ACHN (cell line): ENCODE results near the gene CD36.

Source experiments
- DNase-seq: peaks from one replicate; pipeline ENCODE4 v3.0.0-alpha.2; 2015
- in situ Hi-C: cut with HindIII; loops from 2 replicates; pipeline ENCODE4 v1.10.0; 2017; ENCODE audit warnings: low sequenced_read_pairs, low pct_ligation_motif_present, low pct_unique_long_range_greater_than_20kb

Gene CD36

GRCh38 chr7:80622541-80622940 is 15.9 kb upstream of the CD36 start:
- in situ Hi-C loops = no loop called here
- DNase-seq = no peak

- DNase-seq = no peak
- in situ Hi-C loops = no loop called here
Measured at GRCh38 chr7:80623503-80624252, 14.8 kb upstream of the CD36 start.

DNA sequence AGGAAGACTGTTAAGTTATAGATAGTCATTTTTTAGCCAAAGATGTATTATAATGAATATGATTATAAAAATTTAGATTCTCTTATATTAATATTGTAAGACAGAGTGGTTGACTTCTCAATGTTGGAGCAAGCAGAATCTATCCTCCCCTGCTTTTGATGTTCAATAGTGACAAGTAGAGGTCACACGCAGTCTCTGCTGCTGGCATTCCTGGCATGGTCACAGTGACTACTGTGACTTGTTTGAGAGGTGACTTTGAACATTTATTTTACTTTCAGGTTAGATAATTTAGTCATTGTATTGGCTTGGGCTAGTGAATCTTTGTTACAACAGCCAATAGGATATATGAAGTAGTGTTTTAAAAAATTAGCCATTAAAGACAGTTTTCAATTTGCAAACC is 13.7 kb upstream of the CD36 start:
- in situ Hi-C loops = no loop called here
- no peak for DNase-seq

DNA sequence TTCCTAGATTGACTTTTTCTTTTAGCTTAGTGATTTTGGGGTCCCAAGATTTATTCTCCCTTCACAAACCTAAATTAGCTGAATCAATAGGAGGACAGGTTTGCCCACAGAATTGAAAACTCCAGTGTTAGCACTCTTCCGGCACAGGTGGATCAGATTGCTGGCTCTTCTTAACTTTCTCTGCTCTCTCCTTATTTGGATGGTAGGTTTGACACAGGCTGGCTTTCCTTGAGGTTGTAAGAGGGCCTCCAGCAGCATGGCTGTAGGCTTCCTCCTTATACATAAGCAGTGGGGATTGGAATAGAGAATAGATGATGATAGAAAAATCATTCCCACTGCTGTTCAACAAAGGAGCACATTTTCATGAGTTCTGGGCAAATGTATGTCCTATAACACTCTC is 9.4 kb upstream of the CD36 start:
- in situ Hi-C loops = no loop called here
- DNase-seq = no peak

GRCh38 chr7:80630608-80631405 is 7.6 kb upstream of the CD36 start:
- in situ Hi-C loops = no loop called here
- DNase-seq = no peak

GRCh38 chr7:80631421-80631820 is 7.0 kb upstream of the CD36 start:
- DNase-seq = no peak
- in situ Hi-C loops = no loop called here

GRCh38 chr7:80632139-80632538 is 6.3 kb upstream of the CD36 start:
- in situ Hi-C loops = no loop called here
- DNase-seq = no peak

DNA sequence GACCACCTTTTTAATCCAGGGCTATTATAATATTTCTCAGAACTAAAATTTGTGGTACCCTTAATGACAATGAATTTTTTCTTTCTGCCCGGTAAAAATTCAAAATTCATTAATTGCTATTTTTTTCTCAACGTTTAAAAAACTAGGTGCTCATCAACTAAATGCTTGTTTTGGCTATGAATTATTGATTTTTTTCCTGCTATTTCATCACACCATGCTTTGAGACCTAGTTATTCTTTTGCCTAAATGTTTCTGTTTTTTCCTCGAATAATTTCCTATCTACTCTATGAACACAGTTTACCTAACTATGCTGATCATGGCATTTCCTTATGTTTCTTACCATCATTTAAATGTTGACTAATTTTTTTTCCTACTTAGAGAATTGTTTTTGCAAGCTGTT is 5.6 kb upstream of the CD36 start:
- in situ Hi-C loops = no loop called here
- no peak for DNase-seq

DNA sequence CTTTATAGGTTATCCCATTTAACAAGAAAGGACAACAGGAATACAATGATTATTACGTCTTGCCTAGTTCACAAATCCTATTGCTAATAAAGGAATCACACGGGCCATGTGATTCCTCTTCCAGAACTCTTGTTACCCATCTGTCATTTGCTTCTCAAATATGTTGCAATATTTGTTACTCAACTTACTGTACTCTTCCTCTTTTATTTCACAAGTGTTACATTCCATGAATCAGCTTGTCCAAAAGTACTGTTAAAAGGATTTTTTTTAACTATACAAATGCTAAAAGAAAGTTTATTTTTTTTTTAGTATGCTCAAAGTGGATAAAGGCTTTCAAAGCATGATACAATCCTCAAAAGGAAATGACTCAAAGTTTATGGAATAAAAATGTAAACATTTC is 3.9 kb upstream of the CD36 start:
- no peak for DNase-seq

DNA sequence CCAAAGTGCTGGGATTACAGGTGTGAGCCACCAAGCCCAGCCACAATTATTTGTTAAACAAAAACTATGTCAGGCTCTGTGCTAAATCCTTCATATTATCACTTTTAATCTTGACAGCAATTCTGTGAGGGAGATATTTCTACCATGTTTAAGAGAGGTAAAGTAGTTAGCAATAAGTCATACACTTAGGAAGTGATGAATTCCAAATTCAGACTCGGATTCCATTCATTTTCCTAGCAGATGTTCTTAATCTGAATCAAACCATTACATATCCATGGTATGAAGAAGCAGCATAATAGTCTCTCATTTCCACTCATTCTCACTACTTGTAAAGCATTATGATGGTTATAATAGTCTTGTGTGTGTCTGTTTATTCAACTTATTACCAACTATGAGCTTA is 2.9 kb upstream of the CD36 start:
- DNase-seq = no peak
- in situ Hi-C loops = no loop called here

More for the DNA sequence above, 3.9 kb upstream of the CD36 start:
- in situ Hi-C loops = no loop called here

DNA sequence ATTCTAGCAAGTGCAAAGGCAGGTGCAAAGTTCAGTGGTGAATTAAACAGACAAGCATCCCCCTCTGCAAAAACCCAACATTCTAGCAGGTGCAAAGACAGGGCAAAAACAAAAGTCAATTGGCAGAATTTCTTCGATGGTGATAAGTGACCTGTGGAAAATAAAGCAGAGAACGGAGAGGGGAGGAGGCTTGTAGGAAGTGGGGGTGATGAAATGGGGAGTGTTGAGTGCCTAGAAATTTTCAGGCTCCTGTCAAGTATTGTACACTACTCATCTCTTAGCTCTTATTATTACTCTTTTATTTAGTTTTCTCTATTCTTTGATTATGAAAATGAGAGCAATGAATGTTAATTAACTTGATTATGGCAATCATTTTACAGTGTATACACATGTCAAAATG is 2.4 kb upstream of the CD36 start:
- no peak for DNase-seq
- in situ Hi-C loops = no loop called here

GRCh38 chr7:80636709-80637108 is 1.7 kb upstream of the CD36 start:
- in situ Hi-C loops = no loop called here
- no peak for DNase-seq

- no peak for DNase-seq
- in situ Hi-C loops = no loop called here
Measured at GRCh38 chr7:80637454-80637853, 988 bp upstream of the CD36 start.

DNA sequence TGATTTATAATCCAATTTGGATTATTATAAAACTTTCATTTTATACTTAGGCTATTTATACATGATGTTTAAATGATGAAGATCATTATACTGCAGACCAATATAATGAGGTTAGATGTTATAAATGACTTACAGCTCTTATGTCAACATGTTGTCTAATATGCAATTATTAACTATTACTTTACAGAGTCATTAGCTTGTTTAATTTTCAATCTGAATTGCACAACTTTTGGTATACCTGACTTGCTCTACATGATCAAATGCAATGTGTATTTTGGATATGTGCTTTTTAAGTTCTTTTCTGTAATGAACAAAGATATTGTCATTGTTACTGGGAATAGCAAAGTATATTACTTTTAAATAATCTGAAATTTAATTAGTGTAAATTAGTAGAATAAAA is 569 bp downstream of the CD36 start:
- DNase-seq = no peak
- in situ Hi-C loops = no loop called here

- in situ Hi-C loops = no loop called here
- peak; percentile 87 for DNase-seq
Measured at GRCh38 chr7:80640846-80641245, 2.4 kb downstream of the CD36 start.

GRCh38 chr7:80641548-80641947 is 3.1 kb downstream of the CD36 start:
- in situ Hi-C loops = no loop called here
- DNase-seq = no peak

GRCh38 chr7:80642871-80643270 is 4.4 kb downstream of the CD36 start:
- no peak for DNase-seq
- in situ Hi-C loops = no loop called here

DNA sequence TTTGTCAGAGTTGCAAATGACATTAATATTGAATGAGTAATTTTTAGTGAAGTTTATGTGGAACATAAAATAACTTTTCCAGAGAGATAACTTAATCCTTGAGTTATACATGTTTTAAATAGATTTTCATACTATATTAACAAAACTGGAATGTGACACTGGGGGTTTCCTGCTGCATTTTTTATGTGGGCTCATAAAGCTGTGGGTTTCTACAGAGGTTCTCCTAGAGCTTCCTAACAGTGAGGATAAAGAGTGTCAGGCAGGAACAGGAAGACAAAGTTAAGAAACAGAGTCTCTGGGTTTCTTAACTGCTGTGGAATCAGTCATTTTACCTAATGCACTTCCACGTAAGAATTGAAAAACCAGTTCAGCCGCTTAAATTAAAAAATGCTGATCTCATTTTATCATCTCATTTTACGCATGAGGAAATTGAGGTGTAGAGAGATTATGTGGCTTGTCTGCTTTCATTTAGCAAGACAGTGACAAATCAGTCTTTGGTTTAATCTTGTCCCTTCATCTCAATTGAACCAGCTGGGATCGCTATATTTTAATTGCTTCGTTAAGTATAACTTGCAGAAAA is 5.0 kb downstream of the CD36 start:
- DNase-seq = no peak

GRCh38 chr7:80644054-80644453 is 5.6 kb downstream of the CD36 start:
- no peak for DNase-seq
- in situ Hi-C loops = no loop called here

More for the DNA sequence above, 5.0 kb downstream of the CD36 start:
- in situ Hi-C loops = no loop called here
